ENCODE data around the gene TMC6.

DNA sequence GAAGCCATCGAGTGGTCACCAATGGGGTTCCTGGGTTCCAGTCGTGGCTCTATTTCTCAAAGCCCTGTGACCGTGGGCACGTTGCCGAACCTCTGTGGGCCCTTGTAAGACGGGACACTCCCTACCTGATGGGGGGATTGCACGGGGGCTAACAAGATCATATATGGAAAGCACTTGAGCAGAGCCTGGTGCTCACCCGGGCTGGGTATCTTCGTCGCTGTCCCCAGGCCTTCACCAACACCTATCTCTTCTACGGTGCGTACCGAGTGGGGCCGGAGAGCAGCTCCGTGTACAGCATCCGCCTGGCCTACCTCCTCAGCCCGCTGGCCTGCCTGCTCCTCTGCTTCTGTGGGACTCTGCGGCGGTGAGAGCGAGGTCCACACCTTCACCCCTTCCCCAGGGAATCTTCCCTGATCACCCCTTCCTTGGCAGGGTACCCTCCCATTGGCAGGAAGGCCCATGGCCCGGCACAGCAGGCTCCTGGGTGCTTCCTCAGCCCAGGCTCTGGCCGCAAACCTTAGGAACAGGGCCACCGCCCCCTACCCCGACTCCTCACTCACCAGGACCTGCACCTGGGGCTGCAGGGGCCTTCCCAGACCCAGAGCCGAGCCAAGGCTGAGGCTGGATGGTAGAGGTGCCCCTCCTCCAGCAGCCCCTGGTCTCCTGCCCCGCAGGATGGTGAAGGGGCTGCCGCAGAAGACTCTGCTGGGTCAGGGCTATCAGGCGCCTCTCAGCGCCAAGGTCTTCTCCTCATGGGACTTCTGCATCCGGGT is 4.8 kb upstream of the TMC6 start:
- TF ChIP-seq, protein P1, sequence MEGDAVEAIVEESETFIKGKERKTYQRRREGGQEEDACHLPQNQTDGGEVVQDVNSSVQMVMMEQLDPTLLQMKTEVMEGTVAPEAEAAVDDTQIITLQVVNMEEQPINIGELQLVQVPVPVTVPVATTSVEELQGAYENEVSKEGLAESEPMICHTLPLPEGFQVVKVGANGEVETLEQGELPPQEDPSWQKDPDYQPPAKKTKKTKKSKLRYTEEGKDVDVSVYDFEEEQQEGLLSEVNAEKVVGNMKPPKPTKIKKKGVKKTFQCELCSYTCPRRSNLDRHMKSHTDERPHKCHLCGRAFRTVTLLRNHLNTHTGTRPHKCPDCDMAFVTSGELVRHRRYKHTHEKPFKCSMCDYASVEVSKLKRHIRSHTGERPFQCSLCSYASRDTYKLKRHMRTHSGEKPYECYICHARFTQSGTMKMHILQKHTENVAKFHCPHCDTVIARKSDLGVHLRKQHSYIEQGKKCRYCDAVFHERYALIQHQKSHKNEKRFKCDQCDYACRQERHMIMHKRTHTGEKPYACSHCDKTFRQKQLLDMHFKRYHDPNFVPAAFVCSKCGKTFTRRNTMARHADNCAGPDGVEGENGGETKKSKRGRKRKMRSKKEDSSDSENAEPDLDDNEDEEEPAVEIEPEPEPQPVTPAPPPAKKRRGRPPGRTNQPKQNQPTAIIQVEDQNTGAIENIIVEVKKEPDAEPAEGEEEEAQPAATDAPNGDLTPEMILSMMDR (conservative IDR thresholded peaks at IDR 0.05; ENCODE audit: low read length) = no peak
- TF ChIP-seq EZH2phosphoT487 (IDR thresholded peaks at IDR 0.05; ENCODE audit: borderline replicate concordance, low read depth, low read length) = no peak

Measured in OCI-LY7 (cell line).